Activated CD4-positive, CD25-positive, alpha-beta regulatory T cell treated with anti-CD3 and anti-CD28 coated beads, Interleukin-2, amount 50 U/mL, for 72 hours (primary cell): ENCODE results near the gene SMDT1.
A peak's percentile ranks its signal among the peaks of the same experiment; 100 is the strongest.
"Not testable (repeated sequence)": the region's sequence is repeated elsewhere in the genome, so short reads cannot be mapped to it uniquely, and the experiment has no call there.

Experiments
- DNase-seq: peaks from one replicate; pipeline ENCODE4 v3.0.0; 2021

SMDT1 gene

DNA sequence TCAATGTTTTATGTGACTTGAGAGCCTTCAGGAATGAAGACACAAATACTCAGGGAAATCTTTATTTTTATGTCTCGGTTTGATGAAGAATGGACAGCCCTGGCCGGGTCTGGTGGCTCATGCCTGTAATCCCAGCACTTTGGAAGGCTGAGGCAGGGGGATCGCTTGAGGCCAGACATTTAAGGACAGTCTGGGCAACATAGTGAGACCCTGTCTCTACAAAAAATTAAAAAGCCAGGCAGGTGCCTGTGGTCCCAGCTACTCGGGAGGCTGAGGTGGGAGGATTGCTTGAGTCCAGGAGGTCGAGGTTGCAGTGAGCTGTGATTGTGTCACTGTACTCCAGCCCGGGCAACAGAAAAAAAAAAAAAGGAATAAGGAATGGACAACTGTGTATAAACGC is 8.0 kb upstream of the SMDT1 start:
- not testable (repeated sequence) for DNase-seq

DNA sequence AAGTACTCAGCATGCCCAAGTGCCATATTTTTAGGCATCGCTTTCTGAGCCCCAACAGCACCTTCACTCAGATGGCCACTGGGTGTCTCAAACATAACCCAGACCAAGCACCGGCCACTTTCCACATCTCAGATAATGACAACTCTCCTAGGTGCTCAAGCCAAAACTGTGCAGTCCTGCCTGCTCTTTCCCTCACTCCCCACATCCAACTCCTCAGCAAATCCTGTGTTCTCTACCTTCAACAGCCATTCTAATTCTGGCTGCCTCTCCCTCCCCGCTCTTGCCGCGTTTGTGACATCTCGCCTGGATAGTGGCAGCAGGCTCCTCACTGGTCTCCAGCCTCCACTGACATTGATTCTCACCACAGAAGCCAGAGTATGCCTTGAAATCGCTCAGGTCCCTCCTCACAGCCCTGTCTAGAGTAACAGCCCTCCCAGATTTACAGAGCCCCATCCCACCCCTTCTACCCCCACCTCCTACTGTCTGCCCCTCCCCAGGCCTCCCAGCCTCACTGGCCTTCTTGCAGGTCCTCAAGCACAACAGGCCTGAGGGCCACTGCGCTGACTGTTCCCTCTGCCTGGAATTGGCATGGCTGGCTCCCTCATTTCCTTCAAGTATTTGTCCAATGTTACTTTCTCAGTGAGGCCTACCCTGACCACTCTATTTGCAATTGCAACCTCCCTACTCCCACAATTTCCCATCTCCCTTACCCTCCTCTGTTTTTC is 6.7 kb upstream of the SMDT1 start:
- no peak for DNase-seq

GRCh38 chr22:42073621-42074041 is 5.9 kb upstream of the SMDT1 start:
- DNase-seq, result no peak

GRCh38 chr22:42074132-42074811 is 5.2 kb upstream of the SMDT1 start, which contains the start of gene PHETA2:
PHETA2 (plus strand) TSS chr22:42074248; CDS start chr22:42077294, 3,046 bp downstream.
- peak; percentile 59 for DNase-seq

- no peak for DNase-seq
Measured at GRCh38 chr22:42074846-42075676, 4.4 kb upstream of the SMDT1 start.

GRCh38 chr22:42076764-42077485 is 2.6 kb upstream of the SMDT1 start:
- DNase-seq, result no peak

- no peak for DNase-seq
Measured at GRCh38 chr22:42077486-42078125, 1.9 kb upstream of the SMDT1 start.

DNA sequence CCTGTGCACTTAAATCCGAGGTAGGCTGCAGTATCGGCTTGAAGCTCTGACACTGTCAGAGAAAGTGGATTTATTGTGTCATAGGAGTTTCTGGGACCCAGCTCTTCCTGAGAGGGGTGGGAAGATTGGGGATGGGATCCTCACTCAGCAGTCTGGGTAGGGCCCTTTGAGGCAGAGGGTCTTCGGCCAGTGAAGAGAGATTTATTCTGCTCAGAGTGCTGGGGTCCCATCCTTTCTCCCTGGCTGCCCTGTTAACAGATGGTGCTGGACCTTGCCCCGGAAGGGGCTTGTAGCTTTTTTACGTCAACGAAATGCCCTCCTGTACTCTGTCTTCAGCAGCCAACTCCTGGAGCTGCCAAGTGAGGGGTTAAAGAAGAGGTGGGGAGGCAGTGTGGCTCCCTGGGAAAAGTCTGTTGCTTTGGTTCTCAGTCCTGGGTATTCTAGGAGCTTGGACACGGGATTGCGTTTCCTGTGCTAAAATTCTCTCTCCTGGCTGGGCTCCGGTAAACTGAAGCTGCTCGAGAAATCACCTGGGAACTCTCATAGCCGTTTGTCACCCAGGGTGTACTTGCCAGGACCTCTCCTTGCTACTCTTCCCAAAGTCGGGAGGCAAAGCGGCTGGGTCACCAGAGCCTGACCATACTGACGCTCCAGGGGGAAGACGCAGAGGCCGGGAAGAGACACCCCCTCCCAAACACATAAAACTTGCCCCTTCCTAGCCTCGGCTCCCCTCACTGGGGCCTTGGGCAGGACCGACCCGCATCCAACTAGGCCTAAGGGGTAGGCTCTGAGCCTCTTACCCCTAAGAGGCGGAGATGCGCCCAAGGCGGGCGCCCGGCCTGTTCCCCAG is 806 bp upstream of the SMDT1 start:
- no peak for DNase-seq

- DNase-seq, result no peak
Measured at GRCh38 chr22:42080287-42080686, 787 bp downstream of the SMDT1 start.

DNA sequence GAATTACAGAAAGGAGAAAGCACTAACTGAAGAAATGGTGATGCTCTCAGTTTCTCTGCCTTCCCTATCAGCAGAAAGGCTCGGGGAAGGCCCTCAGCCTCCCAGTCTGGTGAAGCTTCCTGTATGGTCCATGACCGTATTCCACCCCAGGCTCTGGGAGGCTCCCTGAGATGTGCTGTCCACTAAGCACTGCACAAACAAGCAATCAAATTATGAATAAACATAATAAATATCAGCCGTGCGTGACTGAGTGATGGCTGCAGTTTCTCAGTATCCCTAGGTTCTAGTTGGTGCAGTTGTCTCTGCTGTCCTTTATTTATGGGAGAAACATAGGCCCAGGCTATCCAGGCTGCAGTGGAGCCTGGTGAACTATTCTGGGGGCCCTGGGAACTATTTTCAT is 3.6 kb downstream of the SMDT1 start:
- no peak for DNase-seq

DNA sequence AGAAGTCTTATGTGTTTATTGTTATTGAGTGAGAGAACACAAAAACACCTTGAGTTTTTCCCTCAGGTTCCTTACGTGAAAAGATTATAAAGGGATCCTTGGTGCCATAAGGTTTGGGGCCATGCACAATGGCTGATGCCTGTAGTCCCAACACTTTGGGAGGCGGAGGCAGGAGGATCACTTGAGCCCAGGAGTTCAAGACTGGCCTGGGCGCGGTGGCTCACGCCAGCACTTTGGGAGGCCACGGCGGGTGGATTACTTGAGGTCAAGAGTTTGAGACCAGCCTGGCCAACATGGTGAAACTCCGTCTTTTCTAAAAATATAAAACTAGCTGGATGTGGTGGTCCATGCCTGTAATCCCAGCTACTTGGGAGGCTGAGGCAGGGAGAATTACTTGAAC is 5.4 kb downstream of the SMDT1 start:
- DNase-seq, result no peak

- DNase-seq, result no peak
Measured at GRCh38 chr22:42086051-42086450, 6.6 kb downstream of the SMDT1 start.

DNA sequence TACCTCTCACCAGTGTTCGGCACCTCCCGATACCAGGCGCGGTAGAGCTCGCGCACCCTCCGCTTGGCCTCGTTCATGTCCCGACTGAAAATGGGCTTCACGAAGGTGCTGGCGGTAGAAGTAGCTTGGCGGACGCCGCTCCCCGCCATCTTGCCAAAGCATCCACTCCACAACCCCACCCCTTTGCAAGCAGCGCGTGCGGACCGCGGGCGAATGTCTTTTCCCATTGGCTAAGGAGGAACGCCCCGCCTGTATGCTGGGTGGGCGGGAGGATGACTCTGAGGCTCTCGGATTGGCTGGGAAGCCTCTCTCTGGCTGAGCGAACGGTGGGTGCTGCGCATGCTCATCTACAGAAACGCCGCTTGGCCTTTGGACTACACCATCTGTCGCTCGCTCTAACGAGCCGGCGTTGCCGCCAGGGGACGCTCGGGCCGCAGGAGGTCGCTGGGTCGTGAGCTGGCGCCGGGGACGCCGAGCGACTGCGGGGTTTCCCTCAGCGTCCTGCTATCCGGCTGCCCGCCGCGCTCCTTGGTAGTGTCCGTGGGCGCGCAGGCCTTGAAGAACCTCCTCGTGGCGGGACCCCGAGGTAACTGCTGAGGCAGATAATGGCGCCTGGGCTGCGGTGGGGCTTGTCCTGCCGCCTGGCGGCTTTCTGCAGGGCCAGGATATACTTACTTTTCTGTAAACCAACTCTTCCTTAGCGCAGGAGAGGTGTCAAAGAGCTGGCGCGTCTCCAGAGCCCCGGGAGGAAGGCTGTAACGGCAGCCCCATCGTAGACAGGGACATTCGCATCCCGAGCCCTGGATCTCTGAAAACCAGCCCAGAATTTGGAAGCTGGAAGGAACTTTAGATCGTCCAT is 11.3 kb downstream of the SMDT1 start, which contains the start of gene NDUFA6:
NDUFA6 (minus strand) TSS at position 177 of the 859 bp plus-strand sequence; CDS start at position 149, 28 bp downstream.
- peak; percentile 97 for DNase-seq

GRCh38 chr22:42091455-42091782 is 11.9 kb downstream of the SMDT1 start:
- DNase-seq, result no peak

DNA sequence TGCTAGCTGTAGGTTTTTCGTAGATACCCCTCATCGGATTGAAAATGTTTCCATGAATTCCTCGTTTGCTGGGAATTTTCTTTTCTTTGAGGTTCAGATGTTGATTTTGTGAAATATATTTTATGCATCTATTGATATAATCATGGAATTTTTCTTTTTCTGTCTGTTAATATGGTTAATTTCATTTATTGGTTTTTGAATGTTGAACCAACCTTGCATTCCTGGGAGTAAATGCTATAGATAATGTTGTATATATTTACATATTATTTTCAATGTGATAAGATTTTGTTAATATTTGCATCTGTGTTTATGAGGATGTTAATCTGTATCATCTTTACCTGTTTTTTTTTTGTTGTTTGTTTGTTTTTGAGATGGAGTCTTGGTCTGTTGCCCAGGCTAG is 21.7 kb downstream of the SMDT1 start:
- no peak for DNase-seq

DNA sequence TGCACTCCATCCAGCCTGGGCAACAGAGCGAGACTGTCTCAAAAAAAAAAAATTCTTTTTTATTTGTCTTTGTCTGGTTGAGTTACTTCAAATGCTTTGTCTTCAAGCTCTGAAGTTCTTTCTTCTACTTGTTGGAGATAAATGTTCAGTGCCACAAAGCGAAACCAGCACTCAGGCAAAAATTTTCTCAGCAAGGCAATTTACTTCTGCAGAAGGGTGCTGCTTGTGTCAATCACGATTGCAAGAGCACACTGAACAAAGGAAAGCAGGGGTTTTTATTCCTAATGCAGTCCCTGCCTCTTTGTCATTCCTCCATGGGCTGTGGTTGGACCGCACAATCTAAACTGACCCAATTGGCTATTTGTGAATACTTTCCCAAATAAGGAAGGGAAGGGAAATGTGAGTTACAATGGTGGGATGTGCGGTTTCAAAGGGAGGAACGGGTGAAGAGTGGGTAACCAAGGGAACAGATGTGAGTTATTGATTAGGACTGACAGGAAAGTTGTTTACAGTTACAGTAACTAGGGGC is 24.9 kb downstream of the SMDT1 start:
- not testable (repeated sequence) for DNase-seq

DNA sequence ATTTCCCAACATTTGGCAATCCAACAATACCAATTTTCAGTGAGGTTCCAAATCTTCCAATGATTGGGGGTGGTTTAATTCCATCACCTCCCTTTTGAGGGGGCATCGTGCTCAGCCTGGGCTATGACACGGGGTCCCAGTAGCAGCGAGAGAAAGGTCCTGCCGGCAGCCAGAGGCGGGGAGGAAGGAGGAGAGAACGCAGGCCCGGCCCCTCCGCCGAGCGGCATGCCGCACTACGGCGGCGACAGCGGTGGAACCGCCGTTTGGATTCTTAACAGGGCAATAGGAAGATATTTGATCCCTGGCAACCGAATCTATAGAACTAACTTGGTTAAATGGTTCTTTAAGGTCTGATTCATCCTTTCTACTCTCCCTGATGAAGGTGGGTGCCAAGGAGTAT is 29.3 kb downstream of the SMDT1 start:
- no peak for DNase-seq

GRCh38 chr22:42111798-42112197 is 32.3 kb downstream of the SMDT1 start:
- DNase-seq, result no peak

- DNase-seq, result not testable (repeated sequence)
Measured at GRCh38 chr22:42112793-42113192, 33.3 kb downstream of the SMDT1 start.

GRCh38 chr22:42114721-42115120 is 35.2 kb downstream of the SMDT1 start:
- DNase-seq, result no peak
